GM12878 (cell line): Measurements from ENCODE around the gene ZG16. TPM values are rescaled to one million over a fixed set of nuclear protein-coding genes. Genes with fewer than 3 reads are reported as not detected.

Experiments used
- ATAC-seq: fragments of 200-7000 bp; cut with Tn5 transposase; 3 replicates; pipeline ENCODE4 v1.9.1; 2020; ENCODE audit warnings: mild to moderate bottlenecking, moderate library complexity
- BruUV-seq: library from RNA; stranded (reverse); fragments of 400-500 nt; replicated peaks from 2 replicates; lab custom pipeline; 2021; lab: Mats Ljungman, UMichigan
- CTCF ChIA-PET: fragments of 300-600 bp; sonication (Branson Sonifier 250); formaldehyde crosslinking; extraction: SDS; loops from one replicate; lab custom pipeline; 2021; ENCODE audit warnings: inconsistent platforms; lab: Yijun Ruan, JAX
- POLR2A ChIA-PET: fragments of 350-600 bp; formaldehyde crosslinking; extraction: SDS; loops from one replicate; lab custom pipeline; 2021; ENCODE audit warnings: inconsistent platforms; lab: Charles Lee
- RAD21 ChIA-PET: fragments of 300-600 bp; sonication (Branson Sonifier 250); formaldehyde crosslinking; loops from one replicate; lab custom pipeline; 2023; ENCODE audit warnings: antibody characterized with exemption; ENCODE audit not compliant: unreplicated experiment; lab: Charles Lee
- SMC1A ChIA-PET: fragments of 300-600 bp; sonication (Branson Sonifier 250); formaldehyde crosslinking; loops from one replicate; lab custom pipeline; 2023; ENCODE audit not compliant: unreplicated experiment, uncharacterized antibody; lab: Charles Lee
- DNase-seq: peaks from one replicate; pipeline ENCODE4 v3.0.0-alpha.2; 2011; ENCODE audit warnings: low read depth, low spot score
- FAIRE-seq: peaks from 3 replicates; lab custom pipeline; 2011; peaks lifted over from hg19 to GRCh38; lab: Jason Lieb, UNC
- H2AFZ ChIP-seq: 2 replicates; pipeline ENCODE4 v1.6.0; 2011; ENCODE audit warnings: low read depth, low read length, control low read depth; ENCODE audit not compliant: control insufficient read depth
- H3K27ac ChIP-seq: 2 replicates; pipeline ENCODE4 v1.5.1; 2011; ENCODE audit warnings: control low read depth; ENCODE audit not compliant: control insufficient read depth, insufficient read depth
- H3K27me3 ChIP-seq, 2 experiments: replicated peaks in 1 of 2; 2 replicates each; pipeline versions ENCODE4 v1.6.0 to v1.6.1; 2011; ENCODE audit warnings: low read length in 1 of 2; ENCODE audit not compliant: control insufficient read depth in 2 of 2, insufficient read depth in 2 of 2
- H3K36me3 ChIP-seq, 2 experiments: 2 replicates each; pipeline ENCODE4 v1.5.1; 2011; ENCODE audit warnings: low read length in 1 of 2; ENCODE audit not compliant: control insufficient read depth in 2 of 2, insufficient read depth in 2 of 2
- H3K4me1 ChIP-seq: 2 replicates; pipeline ENCODE4 v1.6.1; 2011; ENCODE audit warnings: mild to moderate bottlenecking, low read length, moderate library complexity, mixed read lengths; ENCODE audit not compliant: control insufficient read depth, insufficient read depth
- H3K4me2 ChIP-seq: 2 replicates; pipeline ENCODE4 v1.6.0; 2011; ENCODE audit warnings: control low read depth; ENCODE audit not compliant: control insufficient read depth, insufficient read depth
- H3K4me3 ChIP-seq: fragments of 200-600 bp; sonication (generic); 2 replicates; pipeline ENCODE4 v1.5.1; 2016
- H3K79me2 ChIP-seq: 2 replicates; pipeline ENCODE4 v1.6.0; 2011; ENCODE audit warnings: low read length; ENCODE audit not compliant: control insufficient read depth, insufficient read depth
- H3K9ac ChIP-seq: 2 replicates; pipeline ENCODE4 v1.8.0; 2011; ENCODE audit warnings: low read length, control low read depth, mixed read lengths; ENCODE audit not compliant: control insufficient read depth, insufficient read depth
- H3K9me3 ChIP-seq: replicated peaks from 3 replicates; pipeline ENCODE4 v1.5.1; 2011; ENCODE audit warnings: mild to moderate bottlenecking, low read length; ENCODE audit not compliant: control insufficient read depth, insufficient read depth
- H4K20me1 ChIP-seq: 2 replicates; pipeline ENCODE4 v1.6.0; 2011; ENCODE audit not compliant: control insufficient read depth, insufficient read depth
- ATF2 ChIP-seq: IDR thresholded peaks from 2 replicates; pipeline ENCODE4 v1.6.1; 2012; ENCODE audit warnings: low read length, inconsistent platforms
- GABPA ChIP-seq: IDR thresholded peaks from 2 replicates; pipeline ENCODE4 v1.6.1; 2014; ENCODE audit warnings: antibody characterized with exemption, low read depth, mild to moderate bottlenecking, inconsistent platforms
- HDAC6 ChIP-seq: fragments of 200-600 bp; sonication (generic); IDR thresholded peaks from one replicate; pipeline ENCODE4 v1.8.0; 2017; ENCODE audit warnings: antibody characterized with exemption; ENCODE audit not compliant: unreplicated experiment
- IRF5 ChIP-seq: fragments of 450-650 bp; IDR thresholded peaks from 2 replicates; pipeline ENCODE4 v1.6.1; 2017; ENCODE audit warnings: borderline replicate concordance
- LARP7 ChIP-seq: fragments of 450-650 bp; IDR thresholded peaks from 2 replicates; pipeline ENCODE4 v1.6.1; 2017; ENCODE audit warnings: mild to moderate bottlenecking
- NBN ChIP-seq: fragments of 450-650 bp; IDR thresholded peaks from 2 replicates; pipeline ENCODE4 v1.6.1; 2016
- POLR2A ChIP-seq: IDR thresholded peaks from 2 replicates; pipeline ENCODE4 v1.6.1; 2011; ENCODE audit warnings: low read depth, mild to moderate bottlenecking, low read length
- SREBF2 ChIP-seq: IDR thresholded peaks from 2 replicates; pipeline ENCODE4 v1.6.1; 2012; ENCODE audit warnings: mild to moderate bottlenecking, low read length
- SUPT20H ChIP-seq: IDR thresholded peaks from 2 replicates; pipeline ENCODE4 v1.6.1; 2011; ENCODE audit warnings: low read depth, mild to moderate bottlenecking, low read length, moderate library complexity, borderline replicate concordance; ENCODE audit not compliant: control insufficient read depth
- TCF3 ChIP-seq: IDR thresholded peaks from 2 replicates; pipeline ENCODE4 v1.6.1; 2012; ENCODE audit warnings: low read depth, mild to moderate bottlenecking, low read length, borderline replicate concordance; ENCODE audit not compliant: insufficient read depth
- ZBTB33 ChIP-seq: fragments of 450-650 bp; IDR thresholded peaks from 2 replicates; pipeline ENCODE4 v1.6.1; 2017; ENCODE audit warnings: mild to moderate bottlenecking
- ZBTB4 ChIP-seq: fragments of 450-650 bp; formaldehyde crosslinking; IDR thresholded peaks from 2 replicates; pipeline ENCODE4 v1.4.0; 2022; ENCODE audit warnings: mild to moderate bottlenecking, moderate library complexity
- WGBS: methylation state at CpG from one replicate; pipeline ENCODE4 v1.1.6; 2016; ENCODE audit warnings: low lambda C conversion rate; ENCODE audit not compliant: insufficient replicate concordance, insufficient coverage; ENCODE audit errors: missing lambda C conversion rate; 5-methylcytosine and 5-hydroxymethylcytosine counted together
- in situ Hi-C: fragments of 300-500 bp; cut with MboI; formaldehyde crosslinking; loops from 9 replicates; pipeline ENCODE4 v1.14.3; 2018; ENCODE audit warnings: mixed read lengths
- intact Hi-C: fragments of 100-400 bp; cut with micrococcal nuclease; formaldehyde crosslinking; loops from one replicate; pipeline ENCODE4 v1.14.2; 2022; ENCODE audit not compliant: unreplicated experiment
- polyA plus RNA-seq, 11 experiments: library from polyadenylated mRNA; depleted of rRNA in 4 of 11; unstranded in 6 of 11; stranded (reverse) in 5 of 11; fragments of >200 nt; fragmentation: Nextera tagmentation in 4 of 11; fragmentation: Illumina TruSeq in 1 of 11; extraction: Ambion mirVana in 4 of 11; extraction: Trizol in 1 of 11; gene quantifications; 1 replicate in 1 of 11; 2 replicates in 10 of 11; pipeline versions ENCODE4 v1.2.1 to v1.2.3, GENCODE V29; 2011 to 2016; ENCODE audit warnings: inconsistent platforms in 2 of 11, missing spikeins in 2 of 11, low read depth in 1 of 11
- total RNA-seq, 4 experiments: library from RNA; depleted of rRNA in 3 of 4; stranded (reverse); fragments of >200 nt in 3 of 4; fragmentation: Illumina TruSeq in 1 of 4; extraction: Trizol in 1 of 4; gene quantifications; 2 replicates each; pipeline versions ENCODE4 v1.2.1 to v1.2.3, GENCODE V29; 2013 to 2021

The ZG16 gene
- total and polyA plus RNA-seq, 10 of the 15 experiments (the other 5 are each of a cell fraction or from before 2014, with no cell fraction given) = not detected

GRCh38 chr16:29743475-29743826, 34.6 kb upstream of the ZG16 start:
- H3K79me2 ChIP-seq = peaks cover 10% of the 10 kb centered on the region
- DNase-seq (no peak), ATAC-seq (no peak), FAIRE-seq (no peak)
- H3K27ac ChIP-seq = no peak overlapping the region
- BruUV-seq = no TSS peak
- no peaks in the 10 kb centered on the region; the same call in 2 of the 3 replicates for H3K9me3 ChIP-seq
- RAD21 ChIA-PET = interaction anchor here (0.6 to 1.5 kb wide), 2 partner anchors 11 to 21 kb away, joined by 3 to 9 read pairs; no protein-coding TSS in a partner anchor
- no peaks in the 10 kb centered on the region; the same call in 1 of the 2 replicates for H4K20me1 ChIP-seq
- H3K4me2 ChIP-seq = no peak overlapping the region
- peaks cover 44% of the 10 kb centered on the region for H3K4me1 ChIP-seq
- no peak overlapping the region for H3K9ac ChIP-seq
- no peaks in the 10 kb centered on the region; a peak in 2 of 4 replicates for H3K36me3 ChIP-seq
- CTCF ChIA-PET = interaction anchor here (1.4 to 1.6 kb wide), 2 partner anchors 46 to 76 kb away, joined by 3 read pairs; partner anchors contain the start of gene MVP
- no peaks in the 10 kb centered on the region for H3K27me3 ChIP-seq
- intact Hi-C loops (no loop called here), in situ Hi-C loops (no loop called here)
- POLR2A ChIA-PET = interaction anchor here (0.6 to 1.5 kb wide), 3 partner anchors 11 to 67 kb away, joined by 3 to 4 read pairs (median 3); partner anchors contain the start of gene KIF22
- H2AFZ ChIP-seq = no peak overlapping the region
- TF ChIP-seq SREBF2 = no peak
- TF ChIP-seq GABPA = no peak
- no peak for TF ChIP-seq NBN
- TF ChIP-seq ZBTB4 = no peak
- TF ChIP-seq ATF2 = no peak
- TF ChIP-seq IRF5 = no peak
- no peak for TF ChIP-seq TCF3
- TF ChIP-seq POLR2A = no peak
- TF ChIP-seq ZBTB33 = no peak
- no peak for TF ChIP-seq HDAC6
- no peak for TF ChIP-seq SUPT20H
- TF ChIP-seq LARP7 = no peak
- TF ChIP-seq, all 136 proteins: peak for 0
- SMC1A ChIA-PET = no interaction called here
- H3K4me3 ChIP-seq = no peak overlapping the region
- 95% methylated on average over 5 of the region's 5 CpGs for WGBS
